ENCODE measurements around the gene RMDN2.
"Not testable (repeated sequence)": the region's sequence is repeated elsewhere in the genome, so short reads cannot be mapped to it uniquely, and the experiment has no call there.

RMDN2 gene

GRCh38 chr2:37932873-37933272 is 7.8 kb downstream of the RMDN2 start:
- not testable (repeated sequence) for DNase-seq (ENCODE audit: low read depth)

GRCh38 chr2:37934591-37935513 is 9.8 kb downstream of the RMDN2 start:
- no peak for DNase-seq (ENCODE audit: low read depth)

- not testable (repeated sequence) for DNase-seq (ENCODE audit: low read depth)
Measured at GRCh38 chr2:37937568-37937967, 12.5 kb downstream of the RMDN2 start.

DNA sequence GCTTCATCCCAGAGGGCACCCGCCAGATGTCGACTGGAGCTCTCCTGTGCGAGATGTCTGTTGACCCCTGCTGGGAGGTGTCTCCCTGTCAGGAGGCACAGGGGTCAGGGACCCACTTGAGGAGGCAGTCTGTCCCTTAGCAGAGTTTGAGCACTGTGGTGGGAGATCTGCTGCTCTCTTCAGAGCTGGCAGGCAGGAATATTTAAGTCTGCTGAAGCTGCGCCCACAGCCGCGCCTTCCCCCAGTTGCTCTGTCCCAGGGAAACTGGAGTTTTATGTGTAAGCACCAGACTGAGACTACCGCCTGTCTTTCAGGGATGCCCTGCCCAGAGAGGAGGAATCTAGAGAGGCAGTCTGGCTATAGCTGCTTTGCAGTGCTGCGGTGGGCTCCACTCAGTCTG is 16.2 kb downstream of the RMDN2 start:
- DNase-seq (ENCODE audit: low read depth), result not testable (repeated sequence)

- no peak for DNase-seq (ENCODE audit: low read depth)
Measured at GRCh38 chr2:37944268-37944667, 19.2 kb downstream of the RMDN2 start.

DNA sequence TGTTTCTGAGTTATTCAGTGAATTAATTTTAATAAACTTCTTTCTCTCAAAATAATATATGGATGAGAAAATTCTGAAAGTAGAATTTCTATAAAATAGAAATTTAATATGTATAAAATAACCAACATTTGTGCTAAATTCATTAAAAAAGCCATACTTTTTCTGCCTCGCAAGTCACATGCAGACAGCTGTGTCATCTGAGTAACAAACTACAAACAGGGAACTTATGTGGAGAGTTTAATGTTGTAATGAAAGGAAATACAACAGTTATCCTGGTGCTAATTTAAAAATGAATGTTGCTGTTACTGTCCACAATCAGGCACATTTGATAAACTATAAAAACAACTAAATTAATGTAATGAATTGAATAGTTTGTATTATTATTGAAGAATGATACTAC is 22.2 kb downstream of the RMDN2 start:
- DNase-seq (ENCODE audit: low read depth), result no peak

DNA sequence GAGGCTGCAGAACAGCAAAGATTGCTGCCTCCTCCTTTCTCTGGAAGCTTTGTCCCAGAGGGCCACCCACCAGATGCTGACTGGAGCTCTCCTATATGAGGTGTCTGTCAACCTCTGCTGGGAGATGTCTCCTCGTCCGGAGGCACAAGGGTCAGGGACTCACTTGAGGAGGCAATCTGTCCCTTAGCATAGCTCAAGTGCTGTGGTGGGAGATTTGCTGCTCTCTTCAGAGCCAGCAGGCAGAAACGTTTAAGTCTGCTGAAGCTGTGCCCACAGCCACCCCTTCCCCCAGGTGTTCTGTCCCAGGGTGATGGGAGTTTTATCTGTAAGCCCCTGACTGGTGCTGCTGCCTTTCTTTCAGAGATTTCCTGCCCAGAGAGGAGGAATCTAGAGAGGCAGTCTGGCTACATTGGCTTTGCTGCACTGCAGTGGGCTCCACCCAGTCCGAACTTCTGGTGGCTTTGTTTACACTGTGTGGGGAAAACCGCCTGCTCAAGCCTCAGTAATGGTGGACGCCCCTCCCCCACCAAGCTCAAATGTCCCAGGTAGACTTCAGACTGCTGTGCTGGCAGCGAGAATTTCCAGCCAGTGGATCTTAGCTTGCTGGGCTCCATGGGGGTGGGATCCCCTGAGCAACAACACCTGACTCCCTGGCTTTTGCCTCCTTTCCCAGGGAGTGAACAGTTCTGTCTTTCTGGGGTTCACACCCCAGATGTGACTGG is 37.1 kb downstream of the RMDN2 start:
- not testable (repeated sequence) for DNase-seq (ENCODE audit: low read depth)

DNA sequence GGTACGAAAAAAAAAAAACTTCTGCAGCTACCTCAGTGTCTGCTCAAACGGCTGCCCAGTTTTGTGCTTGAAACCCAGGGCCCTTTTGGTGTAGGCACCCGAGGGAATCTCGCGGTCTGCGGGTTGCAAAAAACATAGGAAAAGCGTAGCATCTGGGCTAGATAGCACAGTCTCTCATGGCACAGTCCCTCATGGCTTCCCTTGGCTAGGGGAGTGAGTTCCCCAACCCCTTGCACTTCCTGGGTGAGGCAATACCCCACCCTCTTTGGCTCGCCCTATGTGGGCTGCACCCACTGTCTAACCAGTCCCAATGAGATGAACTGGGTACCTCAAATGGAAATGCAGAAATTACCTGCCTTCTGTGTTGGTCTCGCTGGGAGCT is 37.6 kb downstream of the RMDN2 start:
- DNase-seq (ENCODE audit: low read depth), result not testable (repeated sequence)

DNA sequence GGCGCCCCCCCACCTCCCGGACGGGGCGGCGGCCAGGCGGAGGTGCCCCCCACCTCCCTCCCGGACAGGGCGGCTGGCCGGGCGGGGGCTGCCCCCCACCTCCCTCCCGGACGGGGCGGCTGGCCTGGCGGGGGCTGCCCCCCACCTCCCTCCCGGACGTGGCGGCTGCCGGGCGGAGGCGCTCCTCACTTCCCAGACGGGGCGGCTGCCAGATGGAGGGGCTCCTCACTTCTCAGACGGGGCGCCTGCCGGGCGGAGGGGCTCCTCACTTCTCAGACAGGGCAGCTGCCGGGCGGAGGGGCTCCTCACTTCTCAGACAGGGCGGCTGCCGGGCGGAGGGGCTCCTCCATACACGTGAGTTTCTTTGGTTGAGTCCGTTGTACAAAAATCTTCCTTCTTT is 38.8 kb downstream of the RMDN2 start:
- not testable (repeated sequence) for DNase-seq (ENCODE audit: low read depth)

- no peak for DNase-seq (ENCODE audit: low read depth)
Measured at GRCh38 chr2:37966326-37966725, 41.2 kb downstream of the RMDN2 start.

- DNase-seq (ENCODE audit: low read depth), result no peak
Measured at GRCh38 chr2:37969731-37970130, 44.6 kb downstream of the RMDN2 start.

DNA sequence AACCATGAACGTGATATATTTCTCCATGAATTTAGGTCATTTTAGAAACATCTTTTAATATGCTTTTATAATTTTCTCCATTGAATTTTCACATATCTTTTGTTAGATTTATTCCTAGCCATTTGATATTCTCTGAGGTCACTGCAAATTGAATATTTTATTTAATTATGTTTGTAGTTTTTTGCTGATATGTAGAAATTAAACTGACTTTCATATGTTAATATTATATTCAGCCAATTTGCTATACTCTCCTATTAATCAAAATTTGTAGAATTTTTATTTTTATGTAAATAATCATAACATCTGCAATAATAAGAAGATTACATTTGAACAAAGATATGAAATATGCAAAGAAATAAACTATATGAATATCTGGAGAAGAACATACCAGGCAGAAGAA is 46.9 kb downstream of the RMDN2 start:
- DNase-seq (ENCODE audit: low read depth), result no peak

DNA sequence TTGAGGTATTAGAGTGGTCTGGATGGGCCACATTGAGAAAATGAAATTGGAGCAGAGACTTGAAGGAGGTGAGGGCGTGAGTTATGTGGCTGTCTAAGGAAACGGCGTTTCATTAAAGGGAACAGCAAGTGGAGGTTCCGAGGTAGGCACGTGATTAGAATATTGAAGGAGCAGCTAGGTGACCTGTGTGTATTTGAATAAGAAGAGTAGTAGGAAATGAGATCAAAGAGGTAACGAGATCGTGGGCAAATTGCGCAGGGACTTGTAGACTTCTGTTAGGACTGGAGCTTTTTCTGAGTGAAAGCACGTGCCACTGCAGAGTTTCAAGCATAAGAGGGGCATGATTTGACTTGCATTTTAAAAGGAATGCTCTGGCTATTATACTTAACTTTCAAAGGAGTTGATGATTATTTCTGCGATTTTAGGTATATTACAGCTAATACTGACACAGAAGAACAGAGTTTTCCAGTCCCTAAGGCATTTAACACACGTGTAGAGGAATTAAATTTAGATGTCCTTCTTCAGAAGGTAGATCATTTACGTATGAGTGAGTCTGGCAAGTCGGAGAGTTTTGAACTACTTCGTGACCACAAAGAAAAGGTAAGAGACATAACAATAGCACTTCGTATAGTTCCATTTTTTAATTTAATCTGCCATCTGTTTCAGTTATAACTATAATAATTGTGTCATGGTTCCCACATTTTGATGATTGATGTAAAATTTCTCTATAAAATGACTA is 48.7 kb downstream of the RMDN2 start:
- no peak for DNase-seq (ENCODE audit: low read depth)

GRCh38 chr2:37975808-37976207 is 50.7 kb downstream of the RMDN2 start:
- DNase-seq (ENCODE audit: low read depth), result no peak

GRCh38 chr2:37976411-37976810 is 51.3 kb downstream of the RMDN2 start:
- DNase-seq (ENCODE audit: low read depth), result no peak

GRCh38 chr2:37982147-37982582 is 57.1 kb downstream of the RMDN2 start:
- DNase-seq (ENCODE audit: low read depth), result no peak

- no peak for DNase-seq (ENCODE audit: low read depth)
Measured at GRCh38 chr2:37982847-37983246, 57.8 kb downstream of the RMDN2 start.

DNA sequence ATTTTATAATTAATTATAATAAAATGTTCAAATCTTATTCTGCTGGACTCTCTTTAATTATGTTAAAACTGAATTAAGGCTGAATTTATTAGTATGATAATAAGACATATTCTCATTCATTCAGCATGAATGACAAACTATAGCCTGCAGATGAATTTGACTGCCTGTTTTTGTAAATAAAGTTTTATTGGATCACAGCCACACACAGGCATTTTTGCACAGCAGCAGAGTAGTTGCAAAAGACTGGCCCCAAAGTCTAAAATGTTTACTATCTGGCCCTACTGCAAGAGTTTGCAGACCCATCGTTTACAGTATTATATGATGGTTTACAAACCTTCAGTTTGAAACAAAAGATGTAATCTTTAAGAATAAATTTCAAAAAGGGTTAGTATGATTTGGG is 58.6 kb downstream of the RMDN2 start:
- DNase-seq (ENCODE audit: low read depth), result no peak

DNA sequence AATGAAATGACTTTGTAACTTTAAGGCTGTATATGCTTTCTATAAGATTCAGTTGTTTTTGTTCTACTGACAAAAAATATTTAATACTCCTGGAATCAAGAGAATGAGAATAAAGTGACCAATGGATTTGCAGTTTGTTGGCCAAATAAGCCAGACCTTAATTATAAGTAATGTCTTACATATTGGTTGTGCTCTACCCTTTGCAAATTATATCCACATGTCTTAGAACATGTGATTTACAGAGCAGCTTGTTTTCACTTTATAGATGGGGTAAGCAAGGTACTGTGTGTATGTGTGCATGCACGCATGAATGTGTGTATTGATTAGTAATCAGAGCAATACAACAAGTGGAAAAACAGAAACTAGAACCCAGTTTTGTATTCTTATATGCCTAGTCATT is 59.1 kb downstream of the RMDN2 start:
- DNase-seq (ENCODE audit: low read depth), result no peak

- no peak for DNase-seq (ENCODE audit: low read depth)
Measured at GRCh38 chr2:37984589-37984988, 59.5 kb downstream of the RMDN2 start.

- DNase-seq (ENCODE audit: low read depth), result peak; percentile 54
Measured at GRCh38 chr2:37985333-37985732, 60.2 kb downstream of the RMDN2 start.

GRCh38 chr2:37987098-37987775 is 62.1 kb downstream of the RMDN2 start:
- no peak for DNase-seq (ENCODE audit: low read depth)
